ENCODE results near the gene ARHGEF16. TPM values are rescaled to one million over a fixed set of nuclear protein-coding genes. Genes with fewer than 3 reads are reported as not detected.

The ARHGEF16 gene
- total RNA-seq, 1 experiment from 2014 or later, result 6.7 TPM

DNA sequence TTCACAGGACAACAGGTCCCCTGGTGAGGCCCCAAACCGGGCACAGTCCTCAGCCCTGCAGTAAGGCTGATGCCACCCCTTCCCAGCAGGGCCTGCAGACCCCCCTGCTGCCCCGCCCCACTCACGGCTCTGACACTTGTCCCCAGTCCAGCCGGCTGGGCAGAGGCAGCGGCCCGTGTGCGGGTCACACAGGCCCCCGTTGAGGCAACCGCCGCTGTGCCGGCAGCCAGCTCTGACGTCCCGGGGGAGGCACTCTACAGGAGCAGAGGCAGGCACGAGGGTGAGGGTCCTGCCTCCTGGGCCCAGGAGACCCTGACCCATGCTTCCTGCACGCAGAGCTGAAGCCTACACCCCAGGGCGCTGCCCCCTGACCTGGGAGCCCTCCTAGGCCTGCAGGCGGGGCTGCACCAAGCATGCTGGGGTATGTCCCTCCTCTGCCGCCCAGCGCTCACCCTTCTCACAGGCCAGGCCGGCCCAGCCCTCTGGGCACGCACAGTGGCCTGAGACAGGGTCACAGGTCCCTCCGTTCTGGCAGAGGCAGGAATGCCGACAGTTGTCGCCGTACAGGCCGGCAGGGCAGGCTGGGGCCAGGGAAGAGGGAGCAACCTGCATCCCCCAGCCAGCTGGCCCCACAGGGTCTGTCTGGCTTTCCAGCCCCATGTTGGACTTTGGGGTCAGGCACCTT is 43.9 kb downstream of the ARHGEF16 start:
- DNase-seq (ENCODE audit: extremely low read depth, low read depth), result no peak

DNA sequence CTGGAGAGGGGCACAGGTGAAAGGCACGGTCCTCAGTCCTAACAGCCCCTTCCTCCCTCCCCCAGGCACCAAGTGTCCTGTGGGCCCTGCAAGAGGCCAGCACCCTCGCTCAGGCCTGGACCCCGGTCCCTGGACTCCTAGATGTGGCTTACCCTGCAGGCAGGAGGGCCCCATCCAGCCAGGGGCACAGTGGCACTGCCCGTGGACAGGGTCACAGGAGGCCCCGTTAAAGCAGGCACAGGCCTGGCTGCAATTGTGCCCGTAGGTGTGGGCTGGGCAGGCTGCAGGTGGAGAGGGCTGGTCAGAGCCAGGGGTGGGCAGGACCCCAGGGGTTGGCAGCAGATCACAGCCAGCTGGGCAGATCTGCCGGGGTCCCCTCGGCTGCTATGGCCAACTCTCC is 44.5 kb downstream of the ARHGEF16 start:
- DNase-seq (ENCODE audit: extremely low read depth, low read depth), result no peak

- DNase-seq (ENCODE audit: extremely low read depth, low read depth), result no peak
These were observed 45.1 kb downstream of the ARHGEF16 start for GRCh38 chr1:3499611-3500010.

GRCh38 chr1:3500265-3500835 is 45.9 kb downstream of the ARHGEF16 start:
- DNase-seq (ENCODE audit: extremely low read depth, low read depth), result no peak

DNA sequence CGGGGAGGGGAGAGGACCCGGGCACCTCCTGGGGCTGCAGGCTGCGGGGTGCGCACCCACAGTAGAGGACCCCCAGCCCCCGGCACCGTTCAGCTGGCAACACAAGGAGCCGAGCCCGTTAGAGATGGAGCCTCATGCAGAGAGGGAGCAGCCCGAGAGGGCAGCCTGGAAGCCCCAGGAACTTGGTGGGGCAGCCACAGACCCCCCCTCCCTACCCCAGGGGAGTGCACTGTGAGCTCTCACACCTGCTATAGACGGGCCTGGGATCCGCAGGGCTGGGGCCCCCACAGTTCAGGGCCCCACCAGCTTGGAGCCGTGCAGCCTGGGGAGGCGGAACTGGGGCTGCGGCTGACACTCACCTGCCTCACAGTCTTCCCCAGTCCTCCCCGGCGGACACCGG is 47.0 kb downstream of the ARHGEF16 start:
- no peak for DNase-seq (ENCODE audit: extremely low read depth, low read depth)

GRCh38 chr1:3501856-3502640 is 47.6 kb downstream of the ARHGEF16 start:
- DNase-seq (ENCODE audit: extremely low read depth, low read depth), result peak; percentile 46

DNA sequence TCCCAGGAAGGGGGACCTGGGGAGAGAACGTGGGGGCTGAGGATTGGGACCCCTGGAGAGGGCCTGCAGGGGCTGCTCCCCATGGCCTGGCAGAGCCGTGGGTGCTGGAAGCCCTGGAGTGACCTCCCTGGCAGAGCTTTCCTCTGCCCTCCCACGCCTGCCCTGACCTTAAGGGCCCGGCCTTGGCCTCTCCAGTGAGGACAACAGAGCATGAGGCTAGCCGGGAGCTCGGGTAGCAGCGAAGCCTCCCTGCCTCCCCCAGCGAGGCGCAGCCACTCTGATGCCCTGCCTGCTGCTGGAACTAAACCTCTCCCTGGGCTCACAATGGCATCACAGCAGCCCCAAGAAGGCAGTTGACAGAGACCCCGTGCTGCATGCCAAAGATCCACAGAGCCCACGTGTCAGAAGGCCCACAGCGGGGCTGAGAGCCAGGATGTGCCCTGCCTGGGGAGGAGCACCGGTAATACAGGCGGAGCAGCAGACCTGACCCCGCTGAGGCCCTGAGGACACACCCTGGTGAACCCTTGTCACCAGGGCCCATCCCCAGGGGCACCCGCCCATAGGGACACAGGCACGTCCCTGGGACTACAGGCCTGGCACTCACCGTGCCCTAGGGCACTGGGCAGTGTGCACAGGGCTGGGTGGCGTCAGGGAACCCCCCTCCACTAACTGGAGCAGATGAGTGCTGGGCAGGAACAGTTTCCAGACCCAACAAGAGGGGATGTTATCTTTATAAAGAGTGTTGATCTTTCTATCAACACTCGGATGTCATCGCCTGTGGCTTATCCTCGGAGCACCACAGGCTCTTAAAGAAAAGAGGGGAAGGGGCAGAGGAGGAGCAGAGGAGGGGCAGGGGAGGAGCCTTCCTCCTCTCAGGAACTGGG is 48.4 kb downstream of the ARHGEF16 start:
- DNase-seq (ENCODE audit: extremely low read depth, low read depth), result no peak

GRCh38 chr1:3503525-3503886 is 49.0 kb downstream of the ARHGEF16 start:
- no peak for DNase-seq (ENCODE audit: extremely low read depth, low read depth)

- DNase-seq (ENCODE audit: extremely low read depth, low read depth), result peak; percentile 76
These were observed 49.8 kb downstream of the ARHGEF16 start for GRCh38 chr1:3504151-3504821.

GRCh38 chr1:3504822-3505153 is 50.3 kb downstream of the ARHGEF16 start:
- no peak for DNase-seq (ENCODE audit: extremely low read depth, low read depth)

- no peak for DNase-seq (ENCODE audit: extremely low read depth, low read depth)
These were observed 50.7 kb downstream of the ARHGEF16 start for GRCh38 chr1:3505161-3505560.

GRCh38 chr1:3506041-3506440 is 51.6 kb downstream of the ARHGEF16 start:
- no peak for DNase-seq (ENCODE audit: extremely low read depth, low read depth)

GRCh38 chr1:3506943-3507342 is 52.5 kb downstream of the ARHGEF16 start:
- no peak for DNase-seq (ENCODE audit: extremely low read depth, low read depth)

- no peak for DNase-seq (ENCODE audit: extremely low read depth, low read depth)
These were observed 53.3 kb downstream of the ARHGEF16 start for GRCh38 chr1:3507636-3508275.

GRCh38 chr1:3508757-3509415 is 54.4 kb downstream of the ARHGEF16 start:
- no peak for DNase-seq (ENCODE audit: extremely low read depth, low read depth)

DNA sequence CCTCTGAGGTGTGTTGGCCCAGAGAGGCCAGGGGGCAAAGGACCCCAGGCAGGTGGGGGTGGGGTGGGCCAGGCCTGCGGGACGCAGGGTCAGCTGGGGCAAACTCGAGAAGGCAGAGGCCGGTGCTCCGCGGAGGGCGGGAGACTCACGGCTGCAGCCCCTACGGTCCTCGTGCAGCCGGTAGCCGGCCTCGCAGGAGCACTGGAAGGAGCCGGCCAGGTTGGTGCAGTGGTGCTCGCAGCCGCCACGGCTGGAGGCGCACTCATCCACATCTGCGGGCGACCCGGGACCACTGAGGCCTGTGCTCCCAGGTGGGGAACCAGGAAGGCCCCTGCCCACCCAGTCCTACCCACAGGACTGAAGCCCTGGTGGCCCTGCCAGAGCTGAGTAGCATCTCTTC is 55.3 kb downstream of the ARHGEF16 start:
- DNase-seq (ENCODE audit: extremely low read depth, low read depth), result no peak

- no peak for DNase-seq (ENCODE audit: extremely low read depth, low read depth)
These were observed 55.9 kb downstream of the ARHGEF16 start for GRCh38 chr1:3510136-3510955.

DNA sequence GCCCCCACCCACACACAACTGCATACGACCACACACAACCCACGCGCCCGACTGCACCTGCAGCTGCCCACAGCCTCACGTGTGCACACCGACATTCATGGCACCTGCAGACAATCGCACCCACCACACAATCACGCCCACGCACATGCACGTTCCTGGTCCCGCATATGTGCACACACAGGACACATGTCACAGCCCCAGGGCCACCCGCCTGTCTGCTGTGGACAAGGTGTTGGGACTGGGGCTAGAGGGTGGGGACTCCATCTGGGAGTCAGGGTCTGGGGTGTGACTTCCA is 56.4 kb downstream of the ARHGEF16 start:
- no peak for DNase-seq (ENCODE audit: extremely low read depth, low read depth)

DNA sequence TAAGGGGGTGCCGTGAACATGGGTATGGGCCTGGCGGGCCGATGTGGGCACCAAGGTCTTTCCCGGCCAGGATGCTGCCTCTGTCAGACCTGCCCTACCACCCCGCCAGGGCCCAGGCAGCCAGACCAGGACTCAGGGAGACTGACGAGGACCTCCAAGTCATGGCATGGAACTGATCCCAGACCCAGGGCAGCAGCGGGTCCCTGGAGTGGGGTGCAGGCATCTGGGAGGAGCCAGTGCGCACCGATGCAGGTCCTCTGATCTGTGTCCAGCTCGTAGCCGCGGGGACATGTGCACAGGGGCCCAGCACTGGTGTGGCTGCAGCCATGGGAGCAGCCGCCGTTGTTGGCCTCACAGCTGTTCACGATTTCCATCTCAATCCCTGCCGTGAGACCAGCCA is 56.8 kb downstream of the ARHGEF16 start:
- DNase-seq (ENCODE audit: extremely low read depth, low read depth), result no peak
